Activated CD8-positive, alpha-beta memory T cell treated with anti-CD3 and anti-CD28 coated beads, Interleukin-2, amount 50 U/mL, for 4 hours (primary cell): ENCODE data around the gene CBS.
"Not testable (repeated sequence)": the region's sequence is repeated elsewhere in the genome, so short reads cannot be mapped to it uniquely, and the experiment has no call there.

Experiments
- DNase-seq: peaks from one replicate; pipeline ENCODE4 v3.0.0-alpha.2; 2020

The CBS gene

GRCh38 chr21:43075170-43076022 is at the start of gene CBS:
CBS (minus strand) TSS chr21:43075835; CDS start chr21:43072193, 3,642 bp downstream.
- DNase-seq: not testable (repeated sequence)

GRCh38 chr21:43115956-43116355 is 40.3 kb upstream of the CBS start:
- not testable (repeated sequence) for DNase-seq

GRCh38 chr21:43114483-43114882 is 38.8 kb upstream of the CBS start:
- DNase-seq: not testable (repeated sequence)

- DNase-seq: not testable (repeated sequence)
These were observed 33.4 kb upstream of the CBS start for GRCh38 chr21:43109006-43109405.

- not testable (repeated sequence) for DNase-seq
These were observed 32.5 kb upstream of the CBS start for GRCh38 chr21:43108177-43108576.

- not testable (repeated sequence) for DNase-seq
These were observed 32.1 kb upstream of the CBS start for GRCh38 chr21:43107794-43108137.

- DNase-seq: not testable (repeated sequence)
These were observed 31.5 kb upstream of the CBS start, which contains the start of gene U2AF1 for GRCh38 chr21:43106965-43107793. U2AF1 (minus strand) TSS chr21:43107570; CDS start chr21:43107494, 76 bp downstream.

- not testable (repeated sequence) for DNase-seq
These were observed 29.0 kb upstream of the CBS start for GRCh38 chr21:43104642-43105041.

GRCh38 chr21:43102281-43102680 is 26.6 kb upstream of the CBS start:
- DNase-seq: not testable (repeated sequence)

GRCh38 chr21:43101676-43102075 is 26.0 kb upstream of the CBS start:
- DNase-seq: not testable (repeated sequence)

- not testable (repeated sequence) for DNase-seq
These were observed 25.4 kb upstream of the CBS start for GRCh38 chr21:43101000-43101399.

GRCh38 chr21:43091979-43092614 is 16.5 kb upstream of the CBS start:
- DNase-seq: not testable (repeated sequence)

GRCh38 chr21:43090947-43091346 is 15.3 kb upstream of the CBS start:
- DNase-seq: not testable (repeated sequence)

- not testable (repeated sequence) for DNase-seq
These were observed 13.8 kb upstream of the CBS start for GRCh38 chr21:43089463-43089862.

- not testable (repeated sequence) for DNase-seq
These were observed 7.1 kb upstream of the CBS start for GRCh38 chr21:43082587-43083300.

- DNase-seq: not testable (repeated sequence)
These were observed 1.0 kb upstream of the CBS start for GRCh38 chr21:43076643-43077042.

GRCh38 chr21:43076023-43076637 is 495 bp upstream of the CBS start:
- not testable (repeated sequence) for DNase-seq

- DNase-seq: not testable (repeated sequence)
These were observed 1.1 kb downstream of the CBS start for GRCh38 chr21:43074401-43075169.

- not testable (repeated sequence) for DNase-seq
These were observed 2.9 kb downstream of the CBS start for GRCh38 chr21:43072742-43073141.

- not testable (repeated sequence) for DNase-seq
These were observed 6.0 kb downstream of the CBS start for GRCh38 chr21:43069682-43070081.

- not testable (repeated sequence) for DNase-seq
These were observed 7.6 kb downstream of the CBS start for GRCh38 chr21:43068065-43068464.
